Tibial artery (tissue), 4 donors: Measurements from ENCODE around the gene COL4A2.

ENCODE experiments used
- DNase-seq, 2 donors: peaks; one replicate each; pipeline ENCODE4 v3.0.0-alpha.2; 2019
- H3K27ac ChIP-seq, 2 donors: fragments of 200-600 bp; sonication (generic) in 1 of 2; 1 replicate in 1 of 2; 2 replicates in 1 of 2; pipeline ENCODE4 v1.5.1; 2018 to 2019; ENCODE audit warnings: mild to moderate bottlenecking in 1 of 2
- H3K27me3 ChIP-seq, 2 donors: fragments of 200-600 bp; sonication (generic) in 1 of 2; one replicate each; pipeline versions ENCODE4 v1.5.1 to v1.6.0; 2016 to 2019
- H3K36me3 ChIP-seq, 3 donors: fragments of 200-600 bp; sonication (generic) in 2 of 3; one replicate each; pipeline ENCODE4 v1.5.1; 2016 to 2019; ENCODE audit warnings: mild to moderate bottlenecking in 2 of 3
- H3K4me1 ChIP-seq, 4 donors: fragments of 200-600 bp; sonication (generic) in 2 of 4; 1 replicate in 3 of 4; 2 replicates in 1 of 4; pipeline ENCODE4 v1.5.1; 2016 to 2019
- H3K4me3 ChIP-seq, 2 donors: fragments of 200-600 bp; sonication (generic) in 1 of 2; 1 replicate in 1 of 2; 2 replicates in 1 of 2; pipeline ENCODE4 v1.5.1; 2018 to 2019; ENCODE audit warnings: mild to moderate bottlenecking in 2 of 2
- H3K9me3 ChIP-seq, 3 donors: fragments of 200-600 bp; sonication (generic) in 1 of 3; one replicate each; pipeline ENCODE4 v1.5.1; 2016 to 2019
- CTCF ChIP-seq, 2 experiments: fragments of 200-600 bp in 1 of 2; fragments of 450-650 bp in 1 of 2; IDR thresholded peaks; one replicate each; pipeline ENCODE4 v1.5.1; 2017 to 2019; ENCODE audit warnings: antibody characterized with exemption in 2 of 2, mild to moderate bottlenecking in 1 of 2, moderate library complexity in 1 of 2
- intact Hi-C: fragments of 100-400 bp; cut with DNase I; formaldehyde crosslinking; loops from one replicate; pipeline ENCODE4 v1.15.0; 2023; ENCODE audit warnings: low total_unique reads

Gene COL4A2

GRCh38 chr13:110521296-110521680 is 214.2 kb downstream of the COL4A2 start:
- Histone ChIP-seq H3K36me3 (peaks cover 0 to 4% (median 0%) of the 10 kb centered on the region in 3 donors), H3K27me3 (no peaks in the 10 kb centered on the region), H3K27ac (peak overlapping the region; percentile 83 to 90), H3K4me3 (no peak overlapping the region), H3K9me3 (no peaks in the 10 kb centered on the region), H3K4me1 (peaks cover 23 to 93% (median 79%) of the 10 kb centered on the region in 4 donors)
- no peak for DNase-seq
- no peak for TF ChIP-seq CTCF (IDR thresholded peaks at IDR 0.05)
- intact Hi-C loops, result no loop called here

DNA sequence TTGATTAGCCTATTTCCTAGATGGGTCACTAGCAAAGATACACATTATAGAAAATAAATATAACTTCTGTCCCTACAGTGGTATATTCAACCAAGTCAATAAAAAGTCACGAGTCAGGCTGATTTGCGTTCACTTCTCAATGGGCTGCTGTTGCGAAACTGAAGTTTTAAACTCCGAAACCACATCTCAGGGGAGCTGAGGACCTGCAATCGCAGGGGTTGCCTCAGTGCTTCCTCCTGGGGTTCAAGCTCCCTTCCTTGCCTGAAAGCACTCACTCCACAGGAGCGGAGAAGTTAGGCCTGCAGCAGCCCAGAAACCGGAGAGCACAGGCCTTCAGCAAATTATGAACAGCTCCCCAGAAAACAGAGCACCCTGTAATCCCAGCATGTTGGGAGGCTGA is 214.9 kb downstream of the COL4A2 start:
- Histone ChIP-seq H3K9me3 (no peaks in the 10 kb centered on the region), H3K27ac (peak overlapping the region; percentile 83 to 90), H3K27me3 (no peaks in the 10 kb centered on the region), H3K4me1 (peaks cover 23 to 99% (median 86%) of the 10 kb centered on the region in 4 donors), H3K4me3 (no peak overlapping the region), H3K36me3 (peaks cover 0 to 4% (median 0%) of the 10 kb centered on the region in 3 donors)
- TF ChIP-seq CTCF (IDR thresholded peaks at IDR 0.05), result no peak
- intact Hi-C loops, result no loop called here
- DNase-seq, result peak in 1 of 2 donors; percentile 67

DNA sequence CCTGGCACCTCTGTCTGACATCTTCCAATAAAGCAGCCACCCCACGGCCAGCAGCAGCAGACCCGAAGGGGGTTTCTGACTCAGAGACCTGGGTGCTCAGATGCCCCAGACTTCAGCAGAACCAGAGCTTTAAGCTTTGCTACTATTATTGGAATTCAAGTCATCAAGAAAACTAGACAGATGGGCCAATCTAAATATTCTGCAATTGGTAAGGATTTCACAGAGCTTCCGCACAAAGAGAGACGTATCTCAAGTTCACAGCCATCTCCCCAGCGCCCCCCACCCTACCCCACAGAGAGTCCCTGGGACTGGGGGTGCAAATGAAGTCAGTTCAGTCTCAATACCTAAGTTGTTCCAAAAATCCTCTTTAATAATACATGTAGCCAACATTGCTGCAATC is 215.6 kb downstream of the COL4A2 start:
- Histone ChIP-seq H3K9me3 (no peaks in the 10 kb centered on the region), H3K36me3 (peaks cover 0 to 4% (median 0%) of the 10 kb centered on the region in 3 donors), H3K4me1 (peaks cover 23 to 99% (median 93%) of the 10 kb centered on the region in 4 donors), H3K27ac (peak overlapping the region; percentile 83 to 90), H3K4me3 (no peak overlapping the region), H3K27me3 (no peaks in the 10 kb centered on the region)
- no peak for DNase-seq
- intact Hi-C loops, result no loop called here
- no peak for TF ChIP-seq CTCF (IDR thresholded peaks at IDR 0.05)

GRCh38 chr13:110523180-110523579 is 216.1 kb downstream of the COL4A2 start:
- peaks cover 23 to 99% (median 93%) of the 10 kb centered on the region in 4 donors for H3K4me1 ChIP-seq
- no peaks in the 10 kb centered on the region for H3K9me3 ChIP-seq
- TF ChIP-seq CTCF (IDR thresholded peaks at IDR 0.05), result no peak
- H3K27ac ChIP-seq, result peak overlapping the region; percentile 83 to 90
- H3K36me3 ChIP-seq, result peaks cover 0 to 4% (median 0%) of the 10 kb centered on the region in 3 donors
- no peaks in the 10 kb centered on the region for H3K27me3 ChIP-seq
- intact Hi-C loops, result no loop called here
- DNase-seq, result peak in 1 of 2 donors; percentile 67
- H3K4me3 ChIP-seq, result no peak overlapping the region

DNA sequence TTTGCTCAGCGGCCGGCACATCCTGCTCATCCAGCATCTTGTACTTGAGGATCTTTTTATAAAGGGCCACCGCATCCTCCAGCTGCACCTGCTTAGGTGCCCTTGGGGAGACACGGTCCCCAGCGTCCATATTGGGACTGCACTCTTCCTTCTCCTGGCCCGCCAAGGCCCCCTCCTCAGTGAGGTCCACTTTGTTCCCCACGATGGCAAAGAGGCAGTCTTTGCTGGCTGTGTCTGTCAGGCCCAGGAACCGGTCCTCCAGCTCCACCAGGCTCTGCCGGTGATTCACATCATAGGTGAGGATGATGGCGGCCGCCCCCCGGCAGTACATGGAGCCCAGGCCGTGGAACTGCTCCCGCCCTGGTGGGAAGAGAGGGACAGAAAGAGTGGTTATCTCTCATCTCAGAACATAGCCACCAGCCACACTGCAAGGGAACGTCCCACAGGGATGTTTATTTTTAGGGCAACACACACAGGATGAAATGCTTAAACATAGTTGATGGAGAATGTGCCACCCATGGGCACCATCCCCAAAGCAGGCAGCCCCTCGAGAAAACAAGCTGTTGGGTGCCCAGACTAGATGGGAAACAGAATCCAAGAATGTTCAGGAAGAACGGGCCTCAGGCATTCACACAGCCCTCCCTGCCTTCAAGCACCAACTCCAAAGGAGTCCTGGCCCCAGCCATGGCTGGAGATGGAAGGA is 216.9 kb downstream of the COL4A2 start:
- peak in 1 of 2 donors; percentile 67 for DNase-seq
- Histone ChIP-seq H3K27me3 (no peaks in the 10 kb centered on the region), H3K4me1 (peaks cover 23 to 99% (median 92%) of the 10 kb centered on the region in 4 donors), H3K4me3 (no peak overlapping the region), H3K9me3 (no peaks in the 10 kb centered on the region), H3K36me3 (peaks cover 0 to 2% (median 0%) of the 10 kb centered on the region in 3 donors), H3K27ac (peak overlapping the region; percentile 83 to 90)
- no peak for TF ChIP-seq CTCF (IDR thresholded peaks at IDR 0.05)
- intact Hi-C loops, result no loop called here
